GM11168 (cell line): ENCODE data around the gene SLC25A41.

Source experiments
- in situ Hi-C: fragments of 300-500 bp; cut with MboI; formaldehyde crosslinking; loops from one replicate; pipeline ENCODE4 v1.12.0; 2022; ENCODE audit warnings: low sequenced_read_pairs; ENCODE audit not compliant: unreplicated experiment

Gene SLC25A41

GRCh38 chr19:6381030-6381750 is 52.4 kb downstream of the SLC25A41 start:
- in situ Hi-C loops: no loop called here

GRCh38 chr19:6379744-6380143 is 53.8 kb downstream of the SLC25A41 start:
- in situ Hi-C loops: no loop called here

- in situ Hi-C loops: no loop called here
Measured at GRCh38 chr19:6378486-6378885, 55.1 kb downstream of the SLC25A41 start.

GRCh38 chr19:6378041-6378440 is 55.5 kb downstream of the SLC25A41 start:
- in situ Hi-C loops: no loop called here

- in situ Hi-C loops: no loop called here
Measured at GRCh38 chr19:6376512-6377190, 56.9 kb downstream of the SLC25A41 start.
